ENCODE measurements around the gene AAK1. TPM values are rescaled to one million over a fixed set of nuclear protein-coding genes. Genes with fewer than 3 reads are reported as not detected.

The AAK1 gene
- total RNA-seq, 2 donors from 2014 or later, result 70.7 to 77.3 TPM

DNA sequence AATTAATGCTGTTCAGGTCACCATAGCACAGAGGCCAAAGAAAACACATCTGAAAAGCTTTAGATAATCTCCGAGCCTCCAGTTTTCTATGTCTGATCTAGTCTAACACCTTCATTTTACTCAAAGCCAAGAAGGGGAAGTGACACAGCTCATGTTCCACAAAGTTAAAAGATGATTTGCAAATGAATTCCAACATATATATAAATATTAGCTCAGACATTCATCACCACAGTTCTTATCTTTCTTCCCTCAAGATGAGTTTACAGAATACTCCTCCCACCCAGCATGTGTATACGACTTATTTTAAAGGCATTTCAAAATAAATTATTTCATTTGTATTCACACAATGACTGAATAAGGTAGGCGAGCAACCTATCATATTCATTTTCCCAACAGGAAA is 82.4 kb downstream of the AAK1 start:
- intact Hi-C loops (cut with DNase I), result no loop called here
- Histone ChIP-seq H3K9me3 (no peaks in the 10 kb centered on the region), H3K36me3 (no peaks in the 10 kb centered on the region), H3K4me3 (no peak overlapping the region), H3K27me3 (replicated peaks; ENCODE audit: insufficient read depth) (no peaks in the 10 kb centered on the region), H3K4me1 (replicated peaks) (no peaks in the 10 kb centered on the region), H3K27ac (no peak overlapping the region)
- no peak for DNase-seq (ENCODE audit: low spot score)
- WGBS, result 53% methylated on average over 3 of the region's 3 CpGs
- TF ChIP-seq POLR2A (IDR thresholded peaks at IDR 0.05), result no peak
- TF ChIP-seq, protein P1, sequence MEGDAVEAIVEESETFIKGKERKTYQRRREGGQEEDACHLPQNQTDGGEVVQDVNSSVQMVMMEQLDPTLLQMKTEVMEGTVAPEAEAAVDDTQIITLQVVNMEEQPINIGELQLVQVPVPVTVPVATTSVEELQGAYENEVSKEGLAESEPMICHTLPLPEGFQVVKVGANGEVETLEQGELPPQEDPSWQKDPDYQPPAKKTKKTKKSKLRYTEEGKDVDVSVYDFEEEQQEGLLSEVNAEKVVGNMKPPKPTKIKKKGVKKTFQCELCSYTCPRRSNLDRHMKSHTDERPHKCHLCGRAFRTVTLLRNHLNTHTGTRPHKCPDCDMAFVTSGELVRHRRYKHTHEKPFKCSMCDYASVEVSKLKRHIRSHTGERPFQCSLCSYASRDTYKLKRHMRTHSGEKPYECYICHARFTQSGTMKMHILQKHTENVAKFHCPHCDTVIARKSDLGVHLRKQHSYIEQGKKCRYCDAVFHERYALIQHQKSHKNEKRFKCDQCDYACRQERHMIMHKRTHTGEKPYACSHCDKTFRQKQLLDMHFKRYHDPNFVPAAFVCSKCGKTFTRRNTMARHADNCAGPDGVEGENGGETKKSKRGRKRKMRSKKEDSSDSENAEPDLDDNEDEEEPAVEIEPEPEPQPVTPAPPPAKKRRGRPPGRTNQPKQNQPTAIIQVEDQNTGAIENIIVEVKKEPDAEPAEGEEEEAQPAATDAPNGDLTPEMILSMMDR (IDR thresholded peaks at IDR 0.05), result no peak

DNA sequence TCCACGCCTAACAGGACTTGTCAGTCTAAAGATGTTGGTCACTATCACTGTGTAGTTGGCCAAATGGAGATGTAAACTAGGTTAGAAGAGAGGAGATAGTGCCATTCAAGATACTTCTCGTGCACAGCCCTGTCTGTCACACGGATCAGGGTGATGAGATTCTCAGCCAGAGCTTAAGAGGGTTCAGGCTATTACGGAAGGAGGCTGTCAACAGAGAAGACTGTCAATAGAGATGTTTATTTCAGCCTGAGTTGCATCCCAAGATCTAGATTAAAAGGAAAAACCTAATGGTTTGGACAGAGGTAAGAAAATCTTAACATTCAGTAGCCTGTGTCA is 83.4 kb downstream of the AAK1 start:
- TF ChIP-seq, protein P1 (IDR thresholded peaks at IDR 0.05), result no peak
- no peak for TF ChIP-seq POLR2A (IDR thresholded peaks at IDR 0.05)
- no peak for TF ChIP-seq POLR2AphosphoS5 (IDR thresholded peaks at IDR 0.05)
- intact Hi-C loops (cut with DNase I), result no loop called here

DNA sequence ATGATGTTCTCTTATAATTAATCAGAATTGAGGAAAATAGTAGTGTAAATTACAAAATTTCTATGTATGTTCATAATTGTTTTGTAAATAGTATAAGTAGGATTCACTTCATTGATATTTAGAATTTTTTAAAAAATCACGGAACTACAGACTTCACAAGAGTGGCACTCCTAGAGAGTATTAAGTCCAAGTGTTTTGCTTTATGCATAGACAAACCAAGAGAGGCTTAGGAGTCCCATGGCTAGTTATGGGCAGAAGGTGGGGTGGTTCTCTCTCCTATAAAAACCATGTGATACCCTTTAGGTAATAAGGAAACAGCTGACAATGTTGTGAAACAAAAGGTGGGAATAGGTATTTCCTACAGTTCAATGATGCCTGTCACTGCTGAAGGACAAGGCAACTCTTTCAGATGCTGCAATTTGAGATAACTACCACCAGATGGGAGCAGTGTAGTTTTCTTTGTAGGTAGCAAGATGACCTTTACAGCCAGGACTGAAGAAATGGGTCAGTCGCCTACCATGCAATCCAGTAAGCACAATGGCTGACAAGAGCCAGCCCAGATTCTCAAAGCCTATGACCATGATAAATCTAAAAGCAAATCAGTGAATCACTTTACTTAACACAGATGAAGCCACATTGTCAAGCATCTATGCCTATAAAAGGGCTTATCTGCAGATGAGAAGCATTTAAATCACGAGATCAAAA is 83.9 kb downstream of the AAK1 start:
- peak; percentile 46 for TF ChIP-seq POLR2AphosphoS5 (IDR thresholded peaks at IDR 0.05)
- TF ChIP-seq POLR2A (IDR thresholded peaks at IDR 0.05), result no peak
- TF ChIP-seq, protein P1 (IDR thresholded peaks at IDR 0.05), result peak; percentile 35 to 68 (median 58)
- no peaks in the 10 kb centered on the region for H3K27me3 ChIP-seq (replicated peaks; ENCODE audit: insufficient read depth)
- WGBS, result 68% methylated on average over 3 of the region's 3 CpGs
- no peaks in the 10 kb centered on the region for H3K36me3 ChIP-seq
- no peak overlapping the region for H3K27ac ChIP-seq
- no peaks in the 10 kb centered on the region for H3K9me3 ChIP-seq
- H3K4me1 ChIP-seq (replicated peaks), result no peaks in the 10 kb centered on the region
- no peak for DNase-seq (ENCODE audit: low spot score)
- no peak overlapping the region for H3K4me3 ChIP-seq
- intact Hi-C loops (cut with DNase I), result no loop called here

More for the DNA sequence above, 83.4 kb downstream of the AAK1 start:
- Histone ChIP-seq H3K27ac (no peak overlapping the region), H3K4me1 (replicated peaks) (no peaks in the 10 kb centered on the region), H3K4me3 (no peak overlapping the region), H3K9me3 (no peaks in the 10 kb centered on the region), H3K27me3 (replicated peaks; ENCODE audit: insufficient read depth) (no peaks in the 10 kb centered on the region), H3K36me3 (no peaks in the 10 kb centered on the region)
- 84% methylated on average over 4 of the region's 4 CpGs for WGBS
- DNase-seq (ENCODE audit: low spot score), result no peak

DNA sequence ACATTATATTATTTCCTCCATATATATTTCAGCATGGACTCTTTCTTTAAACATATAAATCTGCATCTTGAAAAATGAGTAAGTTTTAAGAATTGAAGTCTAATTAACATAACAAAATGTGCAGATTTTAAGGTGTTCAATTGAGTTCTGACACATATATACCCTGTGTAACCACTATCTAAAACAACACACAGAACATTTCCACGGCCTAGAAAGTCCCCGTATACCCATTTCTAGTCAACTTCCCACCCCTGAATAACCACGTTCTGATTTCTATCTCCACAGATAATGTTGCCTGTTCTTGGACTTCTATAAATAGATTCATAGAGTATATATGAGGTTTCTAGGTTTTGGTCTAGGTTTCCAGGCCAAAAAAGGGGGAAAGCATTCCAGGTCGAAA is 87.5 kb downstream of the AAK1 start:
- Histone ChIP-seq H3K9me3 (no peaks in the 10 kb centered on the region), H3K27ac (no peak overlapping the region), H3K27me3 (replicated peaks; ENCODE audit: insufficient read depth) (no peaks in the 10 kb centered on the region), H3K4me1 (replicated peaks) (no peaks in the 10 kb centered on the region), H3K4me3 (no peak overlapping the region), H3K36me3 (no peaks in the 10 kb centered on the region)
- intact Hi-C loops (cut with DNase I), result no loop called here
- WGBS, result 79% methylated on average over 4 of the region's 4 CpGs
- TF ChIP-seq POLR2A (IDR thresholded peaks at IDR 0.05) (no peak), POLR2AphosphoS5 (IDR thresholded peaks at IDR 0.05) (no peak)
- TF ChIP-seq, protein P1 (IDR thresholded peaks at IDR 0.05), result no peak
- no peak for DNase-seq (ENCODE audit: low spot score)

DNA sequence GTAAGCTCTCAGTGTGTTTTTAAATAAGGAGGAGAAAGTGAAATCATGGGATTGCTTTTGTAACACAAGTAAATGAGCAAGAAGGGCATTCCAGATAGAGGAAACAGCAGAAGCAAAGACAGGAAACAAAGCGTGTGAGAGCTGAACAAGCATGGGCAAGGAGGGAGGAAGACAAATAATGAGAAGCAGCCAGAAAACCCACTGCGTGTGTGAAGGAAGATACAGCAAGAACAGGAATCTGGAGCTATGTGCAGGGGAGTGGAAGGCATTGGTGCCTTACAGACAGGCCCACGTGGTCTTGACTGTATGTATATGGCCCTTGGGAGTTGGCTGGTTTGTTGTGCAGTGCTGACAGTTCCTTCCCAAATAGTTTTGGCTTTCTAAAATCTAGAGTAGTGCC is 88.6 kb downstream of the AAK1 start:
- no peaks in the 10 kb centered on the region for H3K36me3 ChIP-seq
- 25% methylated on average over 3 of the region's 3 CpGs for WGBS
- intact Hi-C loops (cut with DNase I), result no loop called here
- no peaks in the 10 kb centered on the region for H3K9me3 ChIP-seq
- H3K4me1 ChIP-seq (replicated peaks), result no peaks in the 10 kb centered on the region
- H3K27me3 ChIP-seq (replicated peaks; ENCODE audit: insufficient read depth), result no peaks in the 10 kb centered on the region
- TF ChIP-seq POLR2A (IDR thresholded peaks at IDR 0.05) (no peak), POLR2AphosphoS5 (IDR thresholded peaks at IDR 0.05) (no peak)
- TF ChIP-seq, protein P1 (IDR thresholded peaks at IDR 0.05), result no peak
- H3K27ac ChIP-seq, result peak overlapping the region; percentile 4 to 10
- H3K4me3 ChIP-seq, result no peak overlapping the region
- peak; percentile 13 for DNase-seq (ENCODE audit: low spot score)

Data from prostate gland (tissue), 2 donors.